RWPE1 (cell line): ENCODE data around the gene L3MBTL3.

Experiments used
- CTCF ChIA-PET: fragments of 350-600 bp; sonication (Branson Sonifier 250); formaldehyde crosslinking; extraction: SDS; loops from one replicate; lab custom pipeline; 2021; lab: Yijun Ruan, JAX
- POLR2A ChIA-PET: fragments of 400-600 bp; formaldehyde crosslinking; extraction: SDS; loops from one replicate; lab custom pipeline; 2020; ENCODE audit warnings: antibody characterized with exemption; ENCODE audit not compliant: low non-redundant PET; lab: Yijun Ruan, JAX
- DNase-seq: peaks from one replicate; pipeline ENCODE4 v3.0.0; 2012; ENCODE audit warnings: low spot score
- H3K27ac ChIP-seq: fragments of 450-650 bp; 2 replicates; pipeline ENCODE4 v1.5.1; 2017
- CTCF ChIP-seq: fragments of 450-650 bp; conservative IDR thresholded peaks from 2 replicates; pipeline ENCODE4 v1.5.1; 2017; ENCODE audit warnings: low read depth, mild to moderate bottlenecking

L3MBTL3 gene

DNA sequence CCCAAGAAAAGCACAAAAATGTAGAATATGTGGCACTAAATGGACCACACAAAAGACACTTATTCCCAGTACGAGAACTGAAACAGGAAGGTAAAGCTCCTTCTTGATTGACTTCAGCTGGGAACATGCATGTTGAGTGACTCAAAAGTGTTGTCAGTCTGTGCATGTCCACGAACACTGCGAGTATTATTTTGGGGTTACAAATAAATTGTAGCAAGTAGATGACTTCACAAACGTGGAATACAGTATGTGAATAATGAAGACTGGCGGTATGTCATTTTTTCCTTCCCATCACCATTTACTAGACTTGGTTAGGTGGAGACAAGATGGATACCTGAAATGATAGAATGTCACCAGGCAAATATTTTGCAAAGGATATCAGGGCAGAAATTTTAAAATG is 45.4 kb downstream of the L3MBTL3 start:
- ChIA-PET POLR2A (no interaction called here), CTCF (no interaction called here)
- no peak for TF ChIP-seq CTCF

GRCh38 chr6:130065609-130066156 is 47.3 kb downstream of the L3MBTL3 start:
- ChIA-PET CTCF (no interaction called here), POLR2A (no interaction called here)
- no peak for DNase-seq

More for the DNA sequence above, 45.4 kb downstream of the L3MBTL3 start:
- no peak overlapping the region for H3K27ac ChIP-seq
- no peak for DNase-seq

DNA sequence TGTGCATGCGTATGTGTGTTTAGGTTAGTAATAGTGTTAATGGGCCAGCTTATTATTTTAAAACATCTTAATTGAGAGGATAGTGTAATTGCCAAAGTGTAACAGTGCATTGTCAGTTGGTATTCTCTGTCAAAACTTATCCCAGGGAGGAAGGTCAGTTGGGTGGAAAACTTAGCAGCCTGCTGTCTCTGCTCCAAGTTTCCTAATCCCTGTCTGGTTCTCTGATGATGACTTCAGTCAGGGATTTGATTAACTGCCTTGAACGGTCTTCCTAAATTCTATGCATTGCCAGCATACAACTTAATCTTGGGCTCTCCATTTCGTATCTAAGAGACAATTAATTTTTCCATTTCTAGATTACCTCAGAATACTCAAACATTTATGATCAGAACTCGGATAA is 51.1 kb downstream of the L3MBTL3 start:
- TF ChIP-seq CTCF = no peak
- POLR2A ChIA-PET = no interaction called here

More at GRCh38 chr6:130065609-130066156, 47.3 kb downstream of the L3MBTL3 start:
- no peak for TF ChIP-seq CTCF
- H3K27ac ChIP-seq = no peak overlapping the region

GRCh38 chr6:130070326-130070725 is 51.9 kb downstream of the L3MBTL3 start:
- ChIA-PET CTCF (interaction anchor here (0.6 kb wide), 1 partner anchor 307 kb away, joined by 3 read pairs; no protein-coding TSS in a partner anchor), POLR2A (interaction anchor here (0.7 kb wide), 1 partner anchor 16 kb away, joined by 5 read pairs; no protein-coding TSS in a partner anchor)
- H3K27ac ChIP-seq = no peak overlapping the region
- no peak for DNase-seq
- no peak for TF ChIP-seq CTCF

More for the DNA sequence above, 51.1 kb downstream of the L3MBTL3 start:
- no peak for DNase-seq
- CTCF ChIA-PET = interaction anchor here (0.6 kb wide), 1 partner anchor 1990 kb away, joined by 4 read pairs; no protein-coding TSS in a partner anchor
- no peak overlapping the region for H3K27ac ChIP-seq

GRCh38 chr6:130070792-130071191 is 52.4 kb downstream of the L3MBTL3 start:
- POLR2A ChIA-PET = interaction anchor here (0.7 kb wide), 1 partner anchor 17 kb away, joined by 5 read pairs; no protein-coding TSS in a partner anchor
- H3K27ac ChIP-seq = no peak overlapping the region
- no peak for TF ChIP-seq CTCF
- CTCF ChIA-PET = interaction anchor here (0.6 kb wide), 1 partner anchor 307 kb away, joined by 3 read pairs; no protein-coding TSS in a partner anchor
- DNase-seq = no peak

DNA sequence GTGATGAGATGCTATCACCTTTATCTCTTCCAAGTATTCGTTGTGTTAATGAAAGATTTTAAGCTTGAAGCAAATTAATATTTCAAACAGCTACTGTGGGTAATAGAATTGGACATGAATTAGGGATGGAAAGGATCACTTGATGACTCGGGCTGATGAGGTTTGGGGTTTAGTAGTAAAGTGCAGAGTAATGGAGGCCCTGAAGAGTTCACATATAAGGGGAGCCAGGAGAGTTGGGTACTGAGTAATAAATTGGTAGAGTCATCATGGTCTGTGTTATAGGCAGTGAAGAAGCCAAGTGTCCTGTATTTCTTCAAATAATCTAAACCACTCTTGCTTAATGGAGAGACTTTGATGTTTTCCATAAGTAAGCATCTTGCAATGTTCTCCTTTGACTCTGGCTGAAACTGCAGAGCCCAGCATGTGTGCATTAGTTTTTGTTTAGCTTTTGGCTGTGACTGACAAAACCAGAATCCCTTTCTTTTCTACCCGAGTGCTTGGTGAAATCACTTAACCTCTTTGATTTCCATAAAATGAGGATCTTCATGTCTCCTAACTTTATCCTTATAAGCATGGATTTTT is 57.6 kb downstream of the L3MBTL3 start:
- H3K27ac ChIP-seq = no peak overlapping the region
- DNase-seq = no peak
- ChIA-PET POLR2A (no interaction called here), CTCF (no interaction called here)
- no peak for TF ChIP-seq CTCF
